H1 (cell line): ENCODE measurements around the gene SOBP.

Experiments used
- EP300 ChIP-seq, 2 experiments: IDR thresholded peaks; 1 replicate in 1 of 2; 2 replicates in 1 of 2; pipeline ENCODE4 v1.6.1; 2011 to 2012; ENCODE audit warnings: low read depth in 2 of 2, low read length in 2 of 2, mild to moderate bottlenecking in 2 of 2, borderline replicate concordance in 1 of 2, inconsistent platforms in 1 of 2, moderate library complexity in 1 of 2
- EZH2 ChIP-seq: fragments of 200-600 bp; sonication (generic); IDR thresholded peaks from 2 replicates; pipeline ENCODE4 v1.7.1; 2012; ENCODE audit warnings: low read depth, mild to moderate bottlenecking, moderate library complexity, low read length, inconsistent platforms; ENCODE audit not compliant: severe bottlenecking
- KDM1A ChIP-seq: fragments of 200-600, 300-600 bp; sonication (generic); IDR thresholded peaks from 2 replicates; pipeline ENCODE4 v1.7.1; 2016; ENCODE audit warnings: mild to moderate bottlenecking, low read length, borderline replicate concordance
- POLR2A ChIP-seq, 2 experiments: IDR thresholded peaks; 1 replicate in 1 of 2; 2 replicates in 1 of 2; pipeline ENCODE4 v1.6.1; 2011; ENCODE audit warnings: low read depth in 2 of 2, low read length in 2 of 2, mild to moderate bottlenecking in 2 of 2; ENCODE audit errors: control extremely low read depth in 1 of 2
- POLR2AphosphoS5 ChIP-seq: IDR thresholded peaks from 2 replicates; pipeline ENCODE4 v1.6.1; 2011; ENCODE audit warnings: low read depth, low read length
- TF ChIP-seq, protein P1 (sequence below), 3 experiments: IDR thresholded peaks; 1 replicate in 2 of 3; 2 replicates in 1 of 3; pipeline versions ENCODE4 v1.5.1 to v1.6.1; 2011; ENCODE audit warnings: low read length in 3 of 3, mild to moderate bottlenecking in 3 of 3, inconsistent platforms in 2 of 3, low read depth in 1 of 3, moderate library complexity in 1 of 3; ENCODE audit not compliant: insufficient read depth in 1 of 3; ENCODE audit errors: control extremely low read depth in 1 of 3

DNA sequence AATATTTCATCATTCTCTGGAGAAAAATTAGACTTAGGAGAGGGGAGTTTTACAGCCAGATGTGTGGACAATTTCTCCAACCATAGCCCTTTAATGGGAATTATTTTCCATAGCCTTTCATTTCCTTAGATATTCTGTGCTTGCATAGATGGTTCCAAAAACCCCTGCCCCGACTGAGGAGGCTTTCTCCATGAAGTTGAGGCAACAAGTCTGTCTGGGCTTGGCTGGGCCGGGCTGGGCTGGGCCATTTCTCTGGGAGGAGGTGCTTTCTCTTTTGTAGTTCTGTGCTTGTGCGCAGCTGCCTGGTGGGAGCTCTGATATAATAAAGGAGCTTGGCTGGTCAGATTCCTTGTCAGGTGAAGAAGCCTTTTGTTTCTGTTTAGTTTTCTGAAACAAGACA lies 71.4 kb downstream of the SOBP start:
- TF ChIP-seq POLR2AphosphoS5, result no peak
- no peak for TF ChIP-seq EP300 (IDR thresholded peaks at IDR 0.05; ENCODE audit: borderline replicate concordance in 1 of 2, low read depth in 2 of 2, low read length in 2 of 2)
- TF ChIP-seq, protein P1, sequence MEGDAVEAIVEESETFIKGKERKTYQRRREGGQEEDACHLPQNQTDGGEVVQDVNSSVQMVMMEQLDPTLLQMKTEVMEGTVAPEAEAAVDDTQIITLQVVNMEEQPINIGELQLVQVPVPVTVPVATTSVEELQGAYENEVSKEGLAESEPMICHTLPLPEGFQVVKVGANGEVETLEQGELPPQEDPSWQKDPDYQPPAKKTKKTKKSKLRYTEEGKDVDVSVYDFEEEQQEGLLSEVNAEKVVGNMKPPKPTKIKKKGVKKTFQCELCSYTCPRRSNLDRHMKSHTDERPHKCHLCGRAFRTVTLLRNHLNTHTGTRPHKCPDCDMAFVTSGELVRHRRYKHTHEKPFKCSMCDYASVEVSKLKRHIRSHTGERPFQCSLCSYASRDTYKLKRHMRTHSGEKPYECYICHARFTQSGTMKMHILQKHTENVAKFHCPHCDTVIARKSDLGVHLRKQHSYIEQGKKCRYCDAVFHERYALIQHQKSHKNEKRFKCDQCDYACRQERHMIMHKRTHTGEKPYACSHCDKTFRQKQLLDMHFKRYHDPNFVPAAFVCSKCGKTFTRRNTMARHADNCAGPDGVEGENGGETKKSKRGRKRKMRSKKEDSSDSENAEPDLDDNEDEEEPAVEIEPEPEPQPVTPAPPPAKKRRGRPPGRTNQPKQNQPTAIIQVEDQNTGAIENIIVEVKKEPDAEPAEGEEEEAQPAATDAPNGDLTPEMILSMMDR (IDR thresholded peaks at IDR 0.05; ENCODE audit: control extremely low read depth in 1 of 3, insufficient read depth in 1 of 3, low read depth in 1 of 3, low read length in 3 of 3), result no peak
- TF ChIP-seq EZH2, result no peak
- TF ChIP-seq POLR2A (IDR thresholded peaks at IDR 0.05; ENCODE audit: control extremely low read depth in 1 of 2, low read depth in 2 of 2, low read length in 2 of 2), result no peak
- TF ChIP-seq KDM1A, result no peak
